ENCODE results near the gene CNOT9. TPM values are rescaled to one million over a fixed set of nuclear protein-coding genes. Genes with fewer than 3 reads are reported as not detected.
"Not testable (repeated sequence)": the region's sequence is repeated elsewhere in the genome, so short reads cannot be mapped to it uniquely, and the experiment has no call there.

CNOT9 gene
- total RNA-seq, 1 experiment from 2014 or later = 73.0 TPM

DNA sequence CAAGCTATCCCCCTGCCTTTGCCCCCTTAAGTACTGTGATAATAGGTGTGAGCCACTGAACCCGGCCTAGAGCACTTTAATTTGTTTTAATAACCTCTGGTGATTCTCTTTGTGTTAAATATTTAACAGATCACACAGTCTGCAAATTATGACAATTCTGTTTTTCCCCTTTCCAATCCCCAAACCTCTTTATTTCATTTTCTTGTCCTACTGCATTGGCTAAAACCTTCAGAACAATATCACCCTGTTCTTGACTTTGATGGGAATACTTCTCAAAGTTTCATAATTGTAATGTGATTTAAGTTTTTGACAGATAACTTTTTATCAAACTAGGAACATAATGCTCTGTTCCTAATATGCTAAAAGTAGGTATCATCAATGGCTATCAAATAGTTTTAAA is 45.0 kb upstream of the CNOT9 start:
- BruUV-seq (replicated peaks) = no TSS peak
- no peaks in the 10 kb centered on the region for H3K9me3 ChIP-seq (ENCODE audit: control insufficient read depth, insufficient read depth, low read depth, low read length)
- H3K27me3 ChIP-seq (ENCODE audit: control insufficient read depth, insufficient read depth, low read length) = no peaks in the 10 kb centered on the region
- CTCF ChIA-PET = no interaction called here
- in situ Hi-C loops (cut with HindIII; ENCODE audit: low pct_unique_long_range_greater_than_20kb, low sequenced_read_pairs) = no loop called here
- no peak overlapping the region for H3K4me3 ChIP-seq (ENCODE audit: low read depth in 2 of 2, low read length in 2 of 2)
- POLR2A ChIA-PET = no interaction called here
- H3K4me1 ChIP-seq (ENCODE audit: control insufficient read depth, insufficient read depth, low read length) = no peaks in the 10 kb centered on the region
- DNase-seq (ENCODE audit: low read depth, low spot score) = no peak
- H3K27ac ChIP-seq (ENCODE audit: low read length) = no peak overlapping the region
- ATAC-seq = no peak
- intact Hi-C loops (cut with micrococcal nuclease; ENCODE audit: unreplicated experiment) = no loop called here
- 0 out of 2 replicates have a peak, but pooled peaks cover 2% of the 10 kb centered on the region for H3K36me3 ChIP-seq (ENCODE audit: control insufficient read depth, insufficient read depth, low read length)
- TF ChIP-seq, protein P1, sequence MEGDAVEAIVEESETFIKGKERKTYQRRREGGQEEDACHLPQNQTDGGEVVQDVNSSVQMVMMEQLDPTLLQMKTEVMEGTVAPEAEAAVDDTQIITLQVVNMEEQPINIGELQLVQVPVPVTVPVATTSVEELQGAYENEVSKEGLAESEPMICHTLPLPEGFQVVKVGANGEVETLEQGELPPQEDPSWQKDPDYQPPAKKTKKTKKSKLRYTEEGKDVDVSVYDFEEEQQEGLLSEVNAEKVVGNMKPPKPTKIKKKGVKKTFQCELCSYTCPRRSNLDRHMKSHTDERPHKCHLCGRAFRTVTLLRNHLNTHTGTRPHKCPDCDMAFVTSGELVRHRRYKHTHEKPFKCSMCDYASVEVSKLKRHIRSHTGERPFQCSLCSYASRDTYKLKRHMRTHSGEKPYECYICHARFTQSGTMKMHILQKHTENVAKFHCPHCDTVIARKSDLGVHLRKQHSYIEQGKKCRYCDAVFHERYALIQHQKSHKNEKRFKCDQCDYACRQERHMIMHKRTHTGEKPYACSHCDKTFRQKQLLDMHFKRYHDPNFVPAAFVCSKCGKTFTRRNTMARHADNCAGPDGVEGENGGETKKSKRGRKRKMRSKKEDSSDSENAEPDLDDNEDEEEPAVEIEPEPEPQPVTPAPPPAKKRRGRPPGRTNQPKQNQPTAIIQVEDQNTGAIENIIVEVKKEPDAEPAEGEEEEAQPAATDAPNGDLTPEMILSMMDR (IDR thresholded peaks at IDR 0.05) = no peak
- TF ChIP-seq SIN3A (IDR thresholded peaks at IDR 0.05; ENCODE audit: borderline replicate concordance, insufficient read depth, low read depth, low read length) (no peak), TCF7L2 (IDR thresholded peaks at IDR 0.05; ENCODE audit: low read depth, low read length) (no peak), POLR2AphosphoS5 (IDR thresholded peaks at IDR 0.05; ENCODE audit: low read depth, low read length) (no peak)
- TF ChIP-seq, protein P2, sequence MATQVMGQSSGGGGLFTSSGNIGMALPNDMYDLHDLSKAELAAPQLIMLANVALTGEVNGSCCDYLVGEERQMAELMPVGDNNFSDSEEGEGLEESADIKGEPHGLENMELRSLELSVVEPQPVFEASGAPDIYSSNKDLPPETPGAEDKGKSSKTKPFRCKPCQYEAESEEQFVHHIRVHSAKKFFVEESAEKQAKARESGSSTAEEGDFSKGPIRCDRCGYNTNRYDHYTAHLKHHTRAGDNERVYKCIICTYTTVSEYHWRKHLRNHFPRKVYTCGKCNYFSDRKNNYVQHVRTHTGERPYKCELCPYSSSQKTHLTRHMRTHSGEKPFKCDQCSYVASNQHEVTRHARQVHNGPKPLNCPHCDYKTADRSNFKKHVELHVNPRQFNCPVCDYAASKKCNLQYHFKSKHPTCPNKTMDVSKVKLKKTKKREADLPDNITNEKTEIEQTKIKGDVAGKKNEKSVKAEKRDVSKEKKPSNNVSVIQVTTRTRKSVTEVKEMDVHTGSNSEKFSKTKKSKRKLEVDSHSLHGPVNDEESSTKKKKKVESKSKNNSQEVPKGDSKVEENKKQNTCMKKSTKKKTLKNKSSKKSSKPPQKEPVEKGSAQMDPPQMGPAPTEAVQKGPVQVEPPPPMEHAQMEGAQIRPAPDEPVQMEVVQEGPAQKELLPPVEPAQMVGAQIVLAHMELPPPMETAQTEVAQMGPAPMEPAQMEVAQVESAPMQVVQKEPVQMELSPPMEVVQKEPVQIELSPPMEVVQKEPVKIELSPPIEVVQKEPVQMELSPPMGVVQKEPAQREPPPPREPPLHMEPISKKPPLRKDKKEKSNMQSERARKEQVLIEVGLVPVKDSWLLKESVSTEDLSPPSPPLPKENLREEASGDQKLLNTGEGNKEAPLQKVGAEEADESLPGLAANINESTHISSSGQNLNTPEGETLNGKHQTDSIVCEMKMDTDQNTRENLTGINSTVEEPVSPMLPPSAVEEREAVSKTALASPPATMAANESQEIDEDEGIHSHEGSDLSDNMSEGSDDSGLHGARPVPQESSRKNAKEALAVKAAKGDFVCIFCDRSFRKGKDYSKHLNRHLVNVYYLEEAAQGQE (IDR thresholded peaks at IDR 0.05; ENCODE audit: insufficient read depth in 1 of 2, low read depth in 2 of 2, low read length in 1 of 2) = no peak

DNA sequence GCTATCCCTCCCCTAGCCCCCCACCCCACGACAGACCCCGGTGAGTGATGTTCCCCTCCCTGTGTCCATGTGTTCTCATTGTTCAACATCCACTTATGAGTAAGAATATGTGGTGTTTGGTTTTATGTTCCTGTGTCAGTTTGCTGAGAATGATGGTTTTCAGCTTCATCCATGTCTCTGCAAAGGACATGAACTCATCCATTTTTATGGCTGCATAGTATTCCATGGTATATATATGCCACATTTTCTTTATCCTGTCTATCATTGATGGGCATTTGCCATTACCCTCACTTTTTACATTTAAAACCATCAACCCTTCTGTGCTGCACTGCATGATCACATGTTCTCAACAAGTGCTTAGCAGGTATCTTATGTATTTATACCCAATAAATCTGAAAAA is 40.2 kb upstream of the CNOT9 start:
- in situ Hi-C loops (cut with HindIII; ENCODE audit: low pct_unique_long_range_greater_than_20kb, low sequenced_read_pairs); intact Hi-C loops (cut with micrococcal nuclease; ENCODE audit: unreplicated experiment); H3K27ac ChIP-seq (ENCODE audit: low read length); H3K4me1 ChIP-seq (ENCODE audit: control insufficient read depth, insufficient read depth, low read length); H3K27me3 ChIP-seq (ENCODE audit: control insufficient read depth, insufficient read depth, low read length); H3K4me3 ChIP-seq (ENCODE audit: low read depth in 2 of 2, low read length in 2 of 2); BruUV-seq (replicated peaks); DNase-seq (ENCODE audit: low read depth, low spot score); ATAC-seq; H3K9me3 ChIP-seq (ENCODE audit: control insufficient read depth, insufficient read depth, low read depth, low read length): not testable (repeated sequence)
- CTCF ChIA-PET = interaction anchor here (0.6 to 0.7 kb wide), 2 partner anchors 120 kb away, joined by 3 to 4 read pairs; no protein-coding TSS in a partner anchor
- POLR2A ChIA-PET = interaction anchor here (0.6 kb wide), 1 partner anchor 16 kb away, joined by 9 read pairs; no protein-coding TSS in a partner anchor
- peaks cover 16% of the 10 kb centered on the region for H3K36me3 ChIP-seq (ENCODE audit: control insufficient read depth, insufficient read depth, low read length)

DNA sequence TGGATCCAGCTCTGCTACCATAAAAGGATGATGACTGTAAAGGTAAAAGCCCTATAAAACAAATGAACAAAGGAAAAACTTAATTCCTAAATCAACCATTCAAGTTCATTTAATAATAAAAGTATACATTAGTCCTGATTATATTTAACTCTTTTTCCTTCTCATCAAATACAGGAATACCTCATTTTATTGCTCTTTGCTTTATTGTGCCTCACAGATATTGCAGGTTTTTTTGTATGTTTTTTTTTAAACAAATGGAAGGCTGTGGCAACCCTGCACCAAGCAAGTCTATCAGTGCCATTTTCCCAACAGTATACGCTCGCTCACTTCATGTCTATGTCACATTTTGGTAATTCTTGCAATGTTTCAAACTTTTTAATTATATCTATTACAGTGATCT is 38.6 kb upstream of the CNOT9 start:
- no peaks in the 10 kb centered on the region for H3K4me1 ChIP-seq (ENCODE audit: control insufficient read depth, insufficient read depth, low read length)
- no peaks in the 10 kb centered on the region for H3K27me3 ChIP-seq (ENCODE audit: control insufficient read depth, insufficient read depth, low read length)
- ATAC-seq = no peak
- DNase-seq (ENCODE audit: low read depth, low spot score) = no peak
- H3K27ac ChIP-seq (ENCODE audit: low read length) = no peak overlapping the region
- BruUV-seq (replicated peaks) = no TSS peak
- no peak for TF ChIP-seq SIN3A (IDR thresholded peaks at IDR 0.05; ENCODE audit: borderline replicate concordance, insufficient read depth, low read depth, low read length)
- TF ChIP-seq, protein P2 (IDR thresholded peaks at IDR 0.05; ENCODE audit: insufficient read depth in 1 of 2, low read depth in 2 of 2, low read length in 1 of 2) = no peak
- TF ChIP-seq TCF7L2 (IDR thresholded peaks at IDR 0.05; ENCODE audit: low read depth, low read length) = no peak
- no peak for TF ChIP-seq POLR2AphosphoS5 (IDR thresholded peaks at IDR 0.05; ENCODE audit: low read depth, low read length)
- TF ChIP-seq, protein P1 (IDR thresholded peaks at IDR 0.05) = no peak
- H3K36me3 ChIP-seq (ENCODE audit: control insufficient read depth, insufficient read depth, low read length) = peaks cover 19% of the 10 kb centered on the region
- POLR2A ChIA-PET = no interaction called here
- in situ Hi-C loops (cut with HindIII; ENCODE audit: low pct_unique_long_range_greater_than_20kb, low sequenced_read_pairs) (no loop called here), intact Hi-C loops (cut with micrococcal nuclease; ENCODE audit: unreplicated experiment) (no loop called here)
- CTCF ChIA-PET = no interaction called here
- no peaks in the 10 kb centered on the region for H3K9me3 ChIP-seq (ENCODE audit: control insufficient read depth, insufficient read depth, low read depth, low read length)
- no peak overlapping the region for H3K4me3 ChIP-seq (ENCODE audit: low read depth in 2 of 2, low read length in 2 of 2)

Data from Panc1 (cell line).